ENCODE data around the gene TTC16. TPM values are rescaled to one million over a fixed set of nuclear protein-coding genes. Genes with fewer than 3 reads are reported as not detected.

The TTC16 gene
- total and polyA plus RNA-seq, 2 donors (not counting 1 experiment from before 2014, with no cell fraction given): 0.25 TPM; not detected in 1

GRCh38 chr9:127706836-127707241 lies 9.0 kb upstream of the TTC16 start, which contains the start of gene CFAP157:
CFAP157 (plus strand) TSS chr9:127706988; CDS start chr9:127707032, 44 bp downstream.
- Mint-ChIP-seq H3K27me3 (no peaks in the 10 kb centered on the region), H3K27ac (no peak within 1 kb of the TSS), H3K9me3 (ENCODE audit: insufficient read depth) (no peaks in the 10 kb centered on the region), H3K4me3 (no peak within 1 kb of the TSS), H3K4me1 (peaks cover 10% of the 10 kb centered on the region)
- TF ChIP-seq, protein P1, sequence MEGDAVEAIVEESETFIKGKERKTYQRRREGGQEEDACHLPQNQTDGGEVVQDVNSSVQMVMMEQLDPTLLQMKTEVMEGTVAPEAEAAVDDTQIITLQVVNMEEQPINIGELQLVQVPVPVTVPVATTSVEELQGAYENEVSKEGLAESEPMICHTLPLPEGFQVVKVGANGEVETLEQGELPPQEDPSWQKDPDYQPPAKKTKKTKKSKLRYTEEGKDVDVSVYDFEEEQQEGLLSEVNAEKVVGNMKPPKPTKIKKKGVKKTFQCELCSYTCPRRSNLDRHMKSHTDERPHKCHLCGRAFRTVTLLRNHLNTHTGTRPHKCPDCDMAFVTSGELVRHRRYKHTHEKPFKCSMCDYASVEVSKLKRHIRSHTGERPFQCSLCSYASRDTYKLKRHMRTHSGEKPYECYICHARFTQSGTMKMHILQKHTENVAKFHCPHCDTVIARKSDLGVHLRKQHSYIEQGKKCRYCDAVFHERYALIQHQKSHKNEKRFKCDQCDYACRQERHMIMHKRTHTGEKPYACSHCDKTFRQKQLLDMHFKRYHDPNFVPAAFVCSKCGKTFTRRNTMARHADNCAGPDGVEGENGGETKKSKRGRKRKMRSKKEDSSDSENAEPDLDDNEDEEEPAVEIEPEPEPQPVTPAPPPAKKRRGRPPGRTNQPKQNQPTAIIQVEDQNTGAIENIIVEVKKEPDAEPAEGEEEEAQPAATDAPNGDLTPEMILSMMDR (IDR thresholded peaks at IDR 0.05): no peak
- no peak for TF ChIP-seq EZH2 (IDR thresholded peaks at IDR 0.05; ENCODE audit: borderline replicate concordance, insufficient read depth, low read depth, low read length, poor library complexity, severe bottlenecking)
- Histone ChIP-seq H4K20me1 (ENCODE audit: control insufficient read depth, insufficient read depth, low read length, poor library complexity, severe bottlenecking) (no peaks in the 10 kb centered on the region), H2AFZ (ENCODE audit: insufficient read depth, low read depth, low read length, poor library complexity, severe bottlenecking) (no peak within 1 kb of the TSS), H3K4me3 (ENCODE audit: control extremely low read depth in 1 of 5, extremely low read depth in 1 of 5, insufficient read depth in 1 of 5, low read depth in 2 of 5, low read length in 4 of 5) (no peak within 1 kb of the TSS), H3K9ac (ENCODE audit: low read length) (no peak within 1 kb of the TSS), H3K9me3 (ENCODE audit: control extremely low read depth in 1 of 3, control insufficient read depth in 2 of 3, insufficient read depth in 1 of 3, low read length in 2 of 3) (no peaks in the 10 kb centered on the region), H3K79me2 (ENCODE audit: control insufficient read depth, insufficient read depth, low read length) (no peaks in the 10 kb centered on the region), H3K27ac (ENCODE audit: low read length in 2 of 2) (no peak within 1 kb of the TSS), H3K4me2 (replicated peaks; ENCODE audit: low read depth, low read length, poor library complexity, severe bottlenecking) (no peak within 1 kb of the TSS), H3K36me3 (replicated peaks in 1 of 2; ENCODE audit: control extremely low read depth in 1 of 2, control insufficient read depth in 1 of 2, extremely low read depth in 1 of 2, insufficient read depth in 2 of 2, low read length in 1 of 2) (no peaks in the 10 kb centered on the region), H3K27me3 (replicated peaks in 1 of 4; ENCODE audit: control extremely low read depth in 1 of 4, control insufficient read depth in 3 of 4, insufficient read depth in 4 of 4, low read length in 3 of 4) (no peaks in the 10 kb centered on the region), H3K4me1 (ENCODE audit: control insufficient read depth in 2 of 2, insufficient read depth in 2 of 2, low read length in 2 of 2) (peaks cover 0 to 6% of the 10 kb centered on the region in 2 donors)
- POLR2A ChIA-PET: no interaction called here
- CTCF ChIA-PET: interaction anchor here (1.3 kb wide), 1 partner anchor 28 kb away, joined by 6 read pairs; the partner anchor contains the start of gene TOR2A
- WGBS (ENCODE audit: insufficient coverage): 81% methylated on average over 10 of the region's 11 CpGs
- intact Hi-C loops (cut with micrococcal nuclease): no loop called here
- ATAC-seq (ENCODE audit: low read depth): no peak
- no peak for DNase-seq

- Histone ChIP-seq H3K36me3 (replicated peaks in 1 of 2; ENCODE audit: control extremely low read depth in 1 of 2, control insufficient read depth in 1 of 2, extremely low read depth in 1 of 2, insufficient read depth in 2 of 2, low read length in 1 of 2) (no peaks in the 10 kb centered on the region), H3K9me3 (ENCODE audit: control extremely low read depth in 1 of 3, control insufficient read depth in 2 of 3, insufficient read depth in 1 of 3, low read length in 2 of 3) (no peaks in the 10 kb centered on the region), H3K4me3 (ENCODE audit: control extremely low read depth in 1 of 5, extremely low read depth in 1 of 5, insufficient read depth in 1 of 5, low read depth in 2 of 5, low read length in 4 of 5) (no peak overlapping the region), H2AFZ (ENCODE audit: insufficient read depth, low read depth, low read length, poor library complexity, severe bottlenecking) (no peak overlapping the region), H3K9ac (ENCODE audit: low read length) (no peak overlapping the region), H3K4me1 (ENCODE audit: control insufficient read depth in 2 of 2, insufficient read depth in 2 of 2, low read length in 2 of 2) (peaks cover 0 to 6% of the 10 kb centered on the region in 2 donors), H3K27me3 (replicated peaks in 1 of 4; ENCODE audit: control extremely low read depth in 1 of 4, control insufficient read depth in 3 of 4, insufficient read depth in 4 of 4, low read length in 3 of 4) (no peaks in the 10 kb centered on the region), H3K27ac (ENCODE audit: low read length in 2 of 2) (no peak overlapping the region), H4K20me1 (ENCODE audit: control insufficient read depth, insufficient read depth, low read length, poor library complexity, severe bottlenecking) (no peaks in the 10 kb centered on the region), H3K79me2 (ENCODE audit: control insufficient read depth, insufficient read depth, low read length) (no peaks in the 10 kb centered on the region), H3K4me2 (replicated peaks; ENCODE audit: low read depth, low read length, poor library complexity, severe bottlenecking) (no peak overlapping the region)
- no peak overlapping the region for H3K4me3 Mint-ChIP-seq
- H3K9me3 Mint-ChIP-seq (ENCODE audit: insufficient read depth): no peaks in the 10 kb centered on the region
- ATAC-seq (ENCODE audit: low read depth) (peak; percentile 33), DNase-seq (no peak)
- ChIA-PET CTCF (no interaction called here), POLR2A (no interaction called here)
- intact Hi-C loops (cut with micrococcal nuclease): no loop called here
- TF ChIP-seq EZH2 (IDR thresholded peaks at IDR 0.05; ENCODE audit: borderline replicate concordance, insufficient read depth, low read depth, low read length, poor library complexity, severe bottlenecking): no peak
- TF ChIP-seq, protein P1 (IDR thresholded peaks at IDR 0.05): no peak
- no peak overlapping the region for H3K27ac Mint-ChIP-seq
- H3K27me3 Mint-ChIP-seq: no peaks in the 10 kb centered on the region
- H3K4me1 Mint-ChIP-seq: peaks cover 10% of the 10 kb centered on the region
- 60% methylated on average over 5 of the region's 5 CpGs for WGBS (ENCODE audit: insufficient coverage)
Measured at GRCh38 chr9:127707766-127708165, 8.1 kb upstream of the TTC16 start.
